Measurements from ENCODE around the gene MAGEF1.

Gene MAGEF1

GRCh38 chr3:184711493-184712247, at the start of gene MAGEF1:
TSS of gene MAGEF1 (minus strand) at chr3:184712064. CDS start at chr3:184711821, 243 bp downstream.
- DNase-seq = peak; percentile 65

GRCh38 chr3:184761075-184761841, 49.4 kb upstream of the MAGEF1 start:
- DNase-seq = no peak

DNA sequence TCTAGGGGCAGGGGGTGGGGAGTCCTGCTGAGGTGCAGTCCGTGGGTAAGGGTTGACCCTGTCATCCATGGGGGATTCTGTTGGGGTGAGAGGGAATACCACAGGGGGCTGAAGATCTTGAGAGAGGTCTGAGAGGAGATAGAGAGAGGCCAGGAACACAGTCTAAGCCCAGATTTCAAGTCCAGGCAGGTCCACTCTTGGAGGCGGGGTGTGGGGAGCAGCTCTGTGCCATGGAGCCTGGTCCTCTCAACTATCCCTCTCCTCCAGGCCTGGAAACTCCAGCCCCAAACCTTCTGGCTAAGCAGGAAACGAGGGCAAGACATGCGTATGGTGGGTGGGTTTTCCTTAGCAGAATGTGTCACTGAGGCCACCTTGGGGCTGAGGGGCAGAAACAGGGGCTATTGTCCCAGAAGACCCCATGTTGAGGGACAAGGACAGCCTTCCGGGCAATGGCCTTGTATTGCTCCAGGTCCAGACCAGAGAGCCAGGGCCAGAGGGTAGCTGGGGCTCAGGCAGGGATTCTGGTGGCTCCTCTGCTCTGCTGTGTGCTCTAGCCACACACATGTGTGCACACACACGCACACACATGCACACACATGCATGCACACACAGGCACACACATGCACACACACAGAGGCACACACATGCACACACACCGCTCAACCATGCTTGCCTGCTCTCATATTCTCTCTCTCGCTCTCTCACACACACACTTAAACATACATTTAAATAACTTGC, 48.6 kb upstream of the MAGEF1 start:
- no peak for DNase-seq

DNA sequence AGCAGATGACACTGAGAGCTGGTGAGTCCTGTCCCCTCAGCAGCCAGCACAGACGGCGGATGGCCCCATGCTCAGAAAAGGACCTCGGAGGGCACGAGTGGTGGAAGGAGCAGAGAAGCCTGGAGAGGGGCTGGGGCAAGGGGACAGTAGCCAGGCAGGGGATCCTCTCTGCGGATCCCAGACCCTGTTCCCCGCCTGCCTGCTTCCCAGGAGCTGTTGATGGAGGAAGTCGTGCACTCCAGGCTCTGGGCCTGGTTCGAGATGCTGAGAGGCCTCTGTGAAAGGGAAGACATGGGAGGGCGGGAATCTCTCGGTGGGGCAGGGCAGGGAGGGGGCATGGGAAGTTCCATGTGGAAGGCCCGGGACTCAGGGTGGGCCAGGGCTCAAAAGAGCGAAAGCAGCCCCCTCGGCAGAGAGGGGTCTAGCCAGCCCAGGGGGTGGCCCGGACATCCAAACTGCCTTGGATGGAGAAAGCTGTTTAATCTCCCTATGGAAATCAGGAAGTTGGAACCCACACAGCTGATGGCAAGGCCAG, 47.9 kb upstream of the MAGEF1 start:
- no peak for DNase-seq

- DNase-seq = no peak
These were observed 46.2 kb upstream of the MAGEF1 start for GRCh38 chr3:184758056-184758455.

DNA sequence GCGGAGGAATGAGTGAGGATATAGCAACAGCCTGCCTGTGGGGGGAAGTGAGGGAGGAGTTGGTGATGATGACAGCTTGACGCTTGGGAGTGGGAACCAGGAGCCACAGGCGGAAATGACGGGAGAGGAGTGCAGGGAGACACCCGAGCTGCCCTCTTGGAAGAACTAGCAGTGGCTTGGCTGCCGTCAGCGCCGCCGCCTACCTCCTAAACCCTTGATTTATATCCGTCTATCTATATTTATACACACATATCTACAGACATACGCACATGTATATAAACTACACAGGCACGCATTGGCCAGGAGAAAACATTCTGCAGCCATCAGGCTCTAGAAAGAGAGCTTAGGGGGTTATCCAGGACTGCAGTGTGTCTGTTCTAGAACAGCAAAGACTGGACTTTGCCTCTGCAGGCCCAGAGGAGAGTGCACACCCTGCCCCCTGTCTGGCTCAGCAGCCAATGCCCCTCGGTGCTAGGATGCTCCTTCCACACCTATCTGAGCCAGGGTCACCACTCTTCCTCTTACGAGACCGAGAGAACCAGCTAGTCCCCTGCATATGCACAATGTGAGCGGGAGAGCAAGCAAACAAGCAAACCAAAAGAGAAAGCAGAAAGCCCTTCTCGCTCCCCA, 45.3 kb upstream of the MAGEF1 start:
- DNase-seq = no peak

DNA sequence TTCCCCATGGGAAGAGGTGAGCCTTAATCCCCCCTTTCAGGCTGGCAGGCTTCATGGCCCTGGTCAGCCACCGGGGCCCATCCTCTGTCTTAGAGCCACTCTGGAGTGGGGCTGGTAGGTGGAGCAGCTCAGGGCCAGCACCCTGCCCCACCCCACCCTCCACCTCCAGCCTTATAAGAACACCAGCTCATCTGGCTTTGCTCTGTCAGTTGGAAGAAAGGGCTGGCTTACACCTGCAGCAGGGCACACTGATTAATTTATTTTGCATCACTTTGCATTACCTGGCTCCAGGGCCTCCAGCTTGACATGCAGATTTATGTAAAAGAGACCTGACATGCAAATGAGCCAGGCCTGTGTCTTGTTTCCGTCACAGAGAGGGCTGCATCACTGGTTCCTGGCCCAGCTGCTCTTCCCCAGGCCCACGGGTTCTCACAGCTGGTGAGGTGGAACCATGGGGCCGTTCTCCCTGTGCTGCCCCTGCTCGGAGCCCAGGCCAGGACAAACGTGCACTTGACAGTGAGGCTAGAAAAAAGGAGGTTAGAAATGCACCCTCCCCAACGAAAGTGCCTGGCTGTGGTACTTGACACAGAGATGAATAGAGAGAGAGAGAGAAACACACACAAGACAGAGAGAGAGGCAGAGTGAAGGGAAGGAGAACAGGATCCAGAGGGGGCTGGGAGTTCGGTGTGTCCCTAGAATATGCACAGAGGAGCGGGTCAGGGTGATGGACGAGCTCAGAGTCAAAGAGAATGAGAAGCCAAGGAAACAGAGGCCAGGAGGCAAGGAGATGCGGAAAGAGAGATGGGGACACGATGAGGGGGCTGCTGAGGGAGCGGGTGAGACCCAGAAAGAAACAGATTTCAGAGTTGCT, 44.5 kb upstream of the MAGEF1 start:
- DNase-seq = no peak

DNA sequence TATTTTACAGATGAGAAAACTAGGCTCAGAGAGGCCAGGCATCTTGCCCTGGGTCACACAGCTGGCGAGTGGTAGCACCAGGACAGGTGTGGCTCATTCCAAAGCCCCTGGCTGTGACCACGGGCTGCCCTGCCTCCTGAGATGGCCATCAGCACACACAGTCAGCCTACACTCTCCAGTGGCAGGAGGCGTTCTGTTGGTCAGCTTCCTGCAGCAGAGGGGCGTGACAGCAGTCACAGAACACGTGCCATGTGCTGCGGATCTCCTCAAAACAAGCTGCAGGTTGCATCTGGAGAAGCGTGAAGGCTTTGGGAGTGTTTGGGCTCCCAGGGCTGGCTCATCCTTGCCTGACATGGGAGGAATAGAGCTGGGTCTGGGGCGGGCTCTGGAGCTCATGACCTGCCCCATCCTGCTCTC, 43.5 kb upstream of the MAGEF1 start:
- DNase-seq = no peak

DNA sequence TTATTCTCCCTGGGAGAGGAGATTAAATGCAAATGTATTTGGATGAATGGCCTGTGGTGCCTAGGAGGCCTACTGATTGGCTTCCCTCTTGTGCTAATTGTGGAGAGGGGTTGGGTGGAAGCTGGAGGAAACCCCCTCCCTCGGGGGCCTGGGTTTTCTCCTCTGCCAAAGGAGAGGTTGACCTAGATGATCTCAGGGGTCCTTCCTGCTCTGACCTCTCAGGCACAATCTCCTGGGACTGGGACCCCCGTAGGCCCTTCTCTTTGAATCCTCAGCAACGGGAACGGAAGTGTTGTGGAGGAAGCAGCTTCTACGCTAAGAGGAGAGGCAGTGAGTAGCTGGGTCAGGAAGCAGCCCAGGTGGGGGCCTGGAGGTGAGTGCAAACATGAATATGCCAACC, 40.5 kb upstream of the MAGEF1 start:
- DNase-seq = no peak

- no peak for DNase-seq
These were observed 39.6 kb upstream of the MAGEF1 start for GRCh38 chr3:184751204-184752040.

DNA sequence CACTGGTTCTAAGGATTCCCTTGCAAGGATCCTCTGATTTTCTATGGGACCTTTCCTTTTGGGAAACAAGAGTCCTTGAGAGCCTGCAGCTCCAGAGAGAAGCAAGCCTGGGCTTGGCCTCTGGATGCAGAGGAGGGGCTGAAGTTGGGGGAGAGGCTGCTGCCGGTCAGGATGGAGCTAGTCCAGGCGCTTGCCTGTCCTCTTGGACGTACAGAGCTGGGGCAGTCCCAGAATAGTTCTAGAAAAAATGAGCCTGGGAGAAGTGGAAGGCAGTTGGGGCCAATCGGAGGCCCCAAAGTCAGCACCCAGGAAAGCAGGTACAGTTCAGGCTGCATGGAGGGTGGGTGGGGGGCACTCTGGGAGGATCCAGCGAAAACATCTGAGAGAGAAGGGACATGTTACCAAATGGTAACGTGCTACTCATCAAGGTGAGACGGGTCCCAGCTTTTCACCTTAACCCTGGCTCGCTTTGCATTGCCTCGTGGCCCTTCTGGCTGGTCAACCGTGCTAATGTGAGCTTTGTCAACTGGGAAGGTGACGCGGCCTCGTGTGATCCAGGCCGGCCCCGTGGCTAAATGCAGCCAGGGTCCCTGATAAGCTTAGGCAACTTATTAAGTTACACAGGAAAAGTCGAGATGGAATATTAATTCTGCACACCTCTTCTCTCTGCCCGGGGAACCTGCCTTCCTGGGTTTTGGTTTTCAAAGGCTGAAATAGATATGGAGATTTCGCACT, 38.7 kb upstream of the MAGEF1 start:
- DNase-seq = no peak

GRCh38 chr3:184749168-184749744, 37.4 kb upstream of the MAGEF1 start:
- no peak for DNase-seq

GRCh38 chr3:184748219-184749135, 36.6 kb upstream of the MAGEF1 start:
- DNase-seq = peak; percentile 10

DNA sequence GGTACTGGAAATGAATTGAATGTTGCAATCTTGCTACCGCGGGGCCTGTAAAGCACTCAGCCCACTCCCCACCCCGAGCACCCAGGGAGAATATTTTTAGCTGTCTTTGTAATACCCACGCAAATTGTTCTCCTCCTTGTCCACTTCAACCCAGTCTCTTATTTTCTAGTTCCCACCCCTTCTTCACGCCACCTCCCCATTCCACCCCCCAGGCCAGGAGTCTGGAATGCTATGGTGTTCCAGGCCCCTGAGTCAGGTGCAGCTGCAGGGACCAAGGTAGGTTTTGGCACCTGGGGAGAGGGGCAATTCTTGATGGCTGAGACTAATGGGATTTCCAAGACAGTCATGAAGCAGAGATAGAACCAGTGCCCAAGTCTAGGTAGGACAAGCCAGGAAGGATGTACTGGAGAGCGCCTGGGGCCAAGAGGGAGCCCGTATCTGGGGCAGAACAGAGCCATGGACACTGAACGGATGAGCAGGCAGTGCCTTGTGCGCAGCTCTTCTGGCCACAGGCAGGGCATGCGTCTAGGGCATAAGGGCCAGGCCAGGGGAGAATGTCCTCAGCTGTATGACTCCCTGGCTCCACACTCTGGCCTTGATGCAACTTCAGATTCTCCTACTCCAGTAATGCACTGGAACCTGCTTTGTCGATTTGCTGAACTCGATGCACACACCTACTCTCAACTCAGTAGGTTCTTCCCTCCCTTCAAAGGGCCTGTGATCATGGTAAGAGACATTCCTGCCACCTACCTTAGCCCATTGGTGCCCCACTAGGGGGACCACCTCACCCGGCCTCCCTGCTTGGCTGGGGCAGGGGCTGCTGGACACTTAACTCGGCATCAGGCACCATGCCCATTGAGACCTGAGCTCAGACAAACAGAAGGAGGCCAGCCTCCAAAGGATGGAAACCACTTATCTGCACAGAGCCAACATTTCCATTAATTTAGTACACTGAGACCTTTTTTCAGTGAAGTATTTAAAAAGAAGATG, 34.6 kb upstream of the MAGEF1 start:
- DNase-seq = no peak

GRCh38 chr3:184745526-184745925, 33.7 kb upstream of the MAGEF1 start:
- DNase-seq = no peak

GRCh38 chr3:184743248-184743647, 31.4 kb upstream of the MAGEF1 start:
- no peak for DNase-seq

DNA sequence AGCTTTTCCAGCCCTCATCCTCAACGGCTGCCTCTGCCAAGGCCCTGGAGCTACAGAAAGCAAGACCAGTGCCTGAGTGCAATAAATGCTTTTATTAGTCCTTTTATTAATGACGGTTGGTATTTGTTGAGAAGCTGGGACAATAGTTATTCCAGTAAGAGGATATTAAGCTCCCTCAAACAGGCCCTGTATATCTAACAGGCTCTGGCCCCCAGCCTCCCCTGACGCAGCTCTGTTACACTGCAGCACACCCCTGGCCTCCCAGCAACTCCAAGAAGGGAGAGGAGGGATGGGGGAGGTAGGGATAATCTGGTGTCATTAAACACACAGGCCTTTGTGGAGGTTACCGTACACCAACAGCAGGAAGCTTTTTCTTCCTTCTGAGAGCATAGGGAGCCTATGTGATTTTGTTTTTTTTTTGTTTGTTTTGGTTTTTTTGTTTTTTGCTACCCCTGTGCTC, 30.8 kb upstream of the MAGEF1 start:
- DNase-seq = no peak
